ENCODE measurements around the gene GNRH2.
"Not testable (repeated sequence)": the region's sequence is repeated elsewhere in the genome, so short reads cannot be mapped to it uniquely, and the experiment has no call there.

Gene GNRH2

DNA sequence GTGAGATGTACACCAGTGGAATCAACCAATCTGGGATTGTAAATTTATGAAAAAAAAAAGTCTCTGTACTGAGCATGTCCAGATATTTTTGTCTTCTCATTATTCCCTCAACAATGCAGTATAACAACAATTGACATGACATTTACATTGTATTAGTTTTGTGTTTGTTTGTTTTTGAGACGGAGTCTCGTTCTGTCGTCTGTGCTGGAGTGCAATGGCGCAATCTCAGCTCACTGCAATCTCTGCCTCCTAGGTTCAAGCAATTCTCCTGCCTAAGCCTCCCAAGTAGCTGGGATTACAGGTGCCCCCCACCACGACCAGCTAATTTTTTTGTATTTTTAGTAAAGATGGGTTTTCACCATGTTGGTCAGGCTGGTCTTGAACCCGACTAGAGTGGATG is 31.9 kb downstream of the GNRH2 start:
- not testable (repeated sequence) for DNase-seq

GRCh38 chr20:3077618-3078134 is 34.3 kb downstream of the GNRH2 start:
- DNase-seq, result no peak

GRCh38 chr20:3080939-3081388 is 37.5 kb downstream of the GNRH2 start:
- no peak for DNase-seq

DNA sequence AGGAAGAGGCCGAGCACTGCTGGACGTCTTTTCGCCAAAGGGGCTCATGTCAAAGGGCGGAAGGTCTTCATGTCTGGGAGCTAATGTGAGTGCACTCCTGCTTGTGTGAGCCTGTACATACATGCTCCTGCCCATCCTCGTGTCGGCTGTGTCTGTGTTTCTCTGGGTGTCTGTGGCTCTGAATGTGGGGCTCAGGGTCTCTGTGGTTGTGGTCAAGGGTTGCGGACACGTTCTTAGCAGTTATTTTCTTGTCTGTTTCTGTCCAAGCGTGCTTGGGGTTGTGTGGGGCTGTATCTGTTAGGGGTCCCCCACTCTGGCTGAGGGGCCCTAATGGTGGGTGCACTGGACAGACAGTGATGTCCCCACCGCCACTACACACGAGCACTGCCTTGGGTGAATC is 38.2 kb downstream of the GNRH2 start:
- no peak for DNase-seq

- no peak for DNase-seq
Observed at GRCh38 chr20:3082306-3082951, 39.0 kb downstream of the GNRH2 start.

DNA sequence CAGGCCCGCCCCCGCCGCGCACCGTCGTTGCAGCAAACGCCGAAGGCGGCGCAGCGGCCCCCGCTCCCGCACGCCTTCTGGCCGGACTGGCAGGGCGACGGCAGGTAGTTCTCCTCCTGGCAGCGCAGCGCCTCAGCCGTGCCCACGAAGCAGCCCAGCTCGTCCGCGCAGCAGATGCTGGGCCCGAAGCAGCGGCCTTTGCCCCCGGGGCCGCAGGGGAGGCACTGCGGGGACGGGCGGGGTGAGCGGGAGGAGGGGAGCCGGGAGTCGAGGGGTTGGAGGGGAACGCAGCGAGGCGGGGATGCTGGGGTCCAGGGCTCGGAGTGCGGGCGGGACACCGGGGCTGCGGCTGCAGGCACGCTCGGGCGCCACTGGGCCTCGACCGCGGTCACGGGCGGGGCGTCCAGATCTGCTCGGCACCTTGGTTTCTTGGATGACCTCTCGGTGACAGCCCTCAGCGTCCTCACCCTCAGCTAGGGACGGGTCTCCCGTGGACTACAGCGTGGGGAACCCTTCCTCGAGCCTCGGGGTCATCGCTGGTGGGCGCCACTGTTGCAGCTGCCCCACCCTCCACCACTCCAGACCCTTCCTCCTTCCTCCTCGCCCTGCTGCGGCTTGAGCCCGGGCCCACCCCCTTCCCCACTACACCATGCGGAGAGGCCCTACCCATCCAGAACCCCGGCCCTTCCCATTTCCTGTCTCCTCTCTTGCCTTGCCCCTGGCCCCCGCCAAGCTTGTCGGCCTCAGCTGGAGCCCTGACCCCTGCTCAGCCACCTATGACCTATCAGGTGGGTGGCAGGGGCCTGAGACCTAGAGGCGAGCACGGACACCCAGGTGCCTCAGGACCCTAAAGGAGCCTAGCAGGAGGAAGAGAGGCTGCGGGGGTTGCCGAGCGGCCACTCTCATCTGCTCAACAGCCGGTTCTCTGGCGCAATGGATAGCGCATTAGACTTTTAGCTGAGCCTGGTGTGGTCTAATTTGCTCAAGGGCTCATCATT is 39.8 kb downstream of the GNRH2 start:
- no peak for DNase-seq

- DNase-seq, result no peak
Observed at GRCh38 chr20:3084283-3084985, 41.0 kb downstream of the GNRH2 start, which contains the start of gene AVP. TSS of gene AVP (minus strand) at chr20:3084724. CDS start at chr20:3084674, 50 bp downstream.

GRCh38 chr20:3084986-3085360 is 41.6 kb downstream of the GNRH2 start:
- no peak for DNase-seq

- no peak for DNase-seq
Observed at GRCh38 chr20:3085571-3086072, 42.2 kb downstream of the GNRH2 start.

DNA sequence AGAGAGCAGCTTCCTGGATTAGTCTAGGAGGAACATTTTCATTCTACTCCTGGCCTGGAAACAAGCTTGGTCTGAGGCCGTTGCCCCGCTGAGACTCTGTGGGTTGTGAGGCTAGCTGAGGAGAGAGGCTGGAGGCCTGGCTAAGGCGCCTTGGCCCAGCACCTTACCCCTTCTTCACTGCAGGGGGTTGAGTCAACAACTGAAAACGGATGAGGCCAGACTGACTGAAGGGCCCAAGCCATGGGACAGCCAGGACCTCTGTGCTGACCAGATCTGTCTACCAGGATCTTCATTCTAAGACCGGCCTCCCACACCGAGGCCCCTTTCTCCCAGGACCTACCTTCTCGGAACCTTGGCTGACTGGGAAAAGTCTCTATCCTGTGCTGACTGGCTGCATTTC is 44.6 kb downstream of the GNRH2 start:
- no peak for DNase-seq

GRCh38 chr20:3090565-3090964 is 47.1 kb downstream of the GNRH2 start:
- DNase-seq, result no peak

DNA sequence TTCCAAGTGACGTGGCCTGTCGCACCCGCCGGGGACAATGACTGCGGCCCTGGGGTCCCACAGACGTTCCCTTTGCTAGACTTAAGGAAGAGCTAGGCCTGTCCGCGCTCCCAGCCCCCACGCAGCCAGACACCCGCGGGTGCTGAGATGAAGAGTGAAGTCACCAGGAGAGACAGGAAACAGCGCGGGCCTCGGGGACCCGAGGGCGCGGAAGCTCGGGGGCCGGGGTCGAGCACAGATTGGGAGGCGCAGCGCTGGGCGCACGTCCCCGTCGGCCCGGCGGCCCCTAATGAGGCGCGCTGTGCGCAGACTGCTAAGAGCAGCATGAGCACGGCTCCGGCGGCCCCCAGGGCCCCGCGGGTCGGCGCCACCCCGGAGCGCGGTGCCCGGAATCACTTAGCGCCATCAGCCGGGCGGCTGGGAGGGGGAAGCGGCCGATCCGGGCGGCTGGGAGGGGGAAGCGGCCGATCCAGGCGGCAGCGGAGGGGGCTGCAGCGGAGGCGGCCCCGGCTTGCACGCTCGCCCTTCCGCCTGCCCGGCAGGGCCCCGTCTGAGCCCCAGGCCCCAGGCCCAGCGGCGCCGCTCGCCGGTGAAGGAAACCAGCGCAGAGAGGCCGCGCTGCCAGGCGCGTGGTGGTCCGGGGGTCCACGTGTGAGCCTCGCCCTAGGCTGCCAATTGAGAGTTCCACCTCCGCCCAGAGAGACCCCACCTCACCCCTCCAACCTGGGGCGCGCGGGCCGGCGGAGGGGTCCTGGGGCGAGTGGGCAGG is 49.4 kb downstream of the GNRH2 start:
- DNase-seq, result no peak

GRCh38 chr20:3093861-3094361 is 50.5 kb downstream of the GNRH2 start:
- no peak for DNase-seq

DNA sequence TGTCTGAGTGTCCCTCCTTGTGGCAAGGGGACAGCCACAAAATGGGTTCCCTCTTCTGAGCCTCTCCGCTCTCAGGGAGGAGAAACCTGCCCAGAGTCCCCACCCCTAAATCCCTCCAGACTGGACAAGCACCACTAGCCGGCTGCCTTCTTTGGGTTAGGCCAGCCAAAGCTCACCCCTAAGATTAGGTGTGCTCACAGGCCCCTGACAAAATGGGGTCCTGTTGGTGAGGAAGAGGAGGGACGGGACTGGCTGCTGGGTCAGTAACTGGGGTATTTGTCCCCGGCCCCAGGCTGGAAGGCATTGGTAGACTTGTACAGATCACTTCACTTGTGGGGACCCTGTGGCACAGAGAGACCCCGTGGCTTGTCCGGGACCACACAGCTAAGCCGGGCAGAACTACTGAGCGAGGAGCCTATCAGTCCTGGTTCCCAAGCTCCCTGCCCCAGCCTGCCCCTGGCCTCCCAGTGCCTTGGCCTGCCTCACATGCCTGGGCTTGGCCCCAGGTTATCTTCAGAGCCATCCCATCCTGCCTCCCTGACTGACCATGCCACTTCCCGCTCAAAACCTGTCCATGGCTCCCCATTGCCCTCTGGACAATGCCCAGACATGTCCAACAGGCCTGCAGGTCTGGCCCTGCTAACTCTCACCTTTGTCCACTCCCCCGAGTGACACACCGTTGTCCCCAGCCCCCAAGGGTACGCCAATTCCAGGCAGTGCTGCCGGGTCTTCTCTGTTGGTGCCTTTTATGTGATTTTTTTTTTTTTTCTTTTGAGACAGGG is 51.6 kb downstream of the GNRH2 start:
- no peak for DNase-seq
